ENCODE data around the gene PNPLA7. TPM values are rescaled to one million over a fixed set of nuclear protein-coding genes. Genes with fewer than 3 reads are reported as not detected.

PNPLA7 gene
- total RNA-seq, 4 donors from 2014 or later, result 24.1 to 44.3 (median 28.2) TPM

GRCh38 chr9:137436761-137437600, 113.2 kb downstream of the PNPLA7 start:
- no peak overlapping the region for H3K4me3 ChIP-seq (ENCODE audit: low read depth, poor library complexity, severe bottlenecking)
- intact Hi-C loops (cut with DNase I; ENCODE audit: low total_unique reads), result no loop called here
- 73 to 74% methylated on average over 18 to 22 of the region's 24 CpGs for WGBS, 2 donors

GRCh38 chr9:137435980-137436760, 114.0 kb downstream of the PNPLA7 start:
- WGBS, 2 donors, result 63 to 71% methylated on average over 9 to 40 of the region's 42 CpGs
- intact Hi-C loops (cut with DNase I; ENCODE audit: low total_unique reads), result no loop called here
- TF ChIP-seq POLR2A (IDR thresholded peaks at IDR 0.05) (no peak), CTCF (IDR thresholded peaks at IDR 0.05) (no peak)
- peak in 1 of 2 donors; percentile 92 for DNase-seq (ENCODE audit: low spot score in 2 of 2)
- H3K4me3 ChIP-seq (ENCODE audit: low read depth, poor library complexity, severe bottlenecking), result no peak overlapping the region

More at GRCh38 chr9:137436761-137437600, 113.2 kb downstream of the PNPLA7 start:
- peak in 1 of 2 donors; percentile 85 for DNase-seq (ENCODE audit: low spot score in 2 of 2)
- TF ChIP-seq CTCF (IDR thresholded peaks at IDR 0.05) (no peak), POLR2A (IDR thresholded peaks at IDR 0.05) (no peak)

GRCh38 chr9:137435381-137435891, 114.8 kb downstream of the PNPLA7 start:
- peak in 1 of 2 donors; percentile 80 for DNase-seq (ENCODE audit: low spot score in 2 of 2)
- H3K4me3 ChIP-seq (ENCODE audit: low read depth, poor library complexity, severe bottlenecking), result no peak overlapping the region
- WGBS, 2 donors, result 71 to 87% methylated on average over 8 to 17 of the region's 20 CpGs
- intact Hi-C loops (cut with DNase I; ENCODE audit: low total_unique reads), result no loop called here
- TF ChIP-seq CTCF (IDR thresholded peaks at IDR 0.05) (no peak), POLR2A (IDR thresholded peaks at IDR 0.05) (no peak)

GRCh38 chr9:137434498-137435380, 115.5 kb downstream of the PNPLA7 start:
- intact Hi-C loops (cut with DNase I; ENCODE audit: low total_unique reads), result no loop called here
- TF ChIP-seq POLR2A (IDR thresholded peaks at IDR 0.05) (no peak), CTCF (IDR thresholded peaks at IDR 0.05) (no peak)
- H3K4me3 ChIP-seq (ENCODE audit: low read depth, poor library complexity, severe bottlenecking), result no peak overlapping the region
- peak in 1 of 2 donors; percentile 84 for DNase-seq (ENCODE audit: low spot score in 2 of 2)
- 68 to 72% methylated on average over 31 to 39 of the region's 43 CpGs for WGBS, 2 donors

- 79 to 87% methylated on average over 13 to 18 of the region's 26 CpGs for WGBS, 2 donors
- DNase-seq (ENCODE audit: low spot score in 2 of 2), result peak in 1 of 2 donors; percentile 83
- intact Hi-C loops (cut with DNase I; ENCODE audit: low total_unique reads), result no loop called here
Observed at GRCh38 chr9:137433916-137434431, 116.2 kb downstream of the PNPLA7 start.

More at GRCh38 chr9:137433916-137434431, 116.2 kb downstream of the PNPLA7 start:
- no peak overlapping the region for H3K4me3 ChIP-seq (ENCODE audit: low read depth, poor library complexity, severe bottlenecking)
- TF ChIP-seq CTCF (IDR thresholded peaks at IDR 0.05) (no peak), POLR2A (IDR thresholded peaks at IDR 0.05) (no peak)

Measured in lower leg skin (tissue), 4 donors.